IPS DF 19.7 (cell line): ENCODE results near the gene VPS33A.
A peak's percentile ranks its signal among the peaks of the same experiment; 100 is the strongest.
"Not testable (repeated sequence)": the region's sequence is repeated elsewhere in the genome, so short reads cannot be mapped to it uniquely, and the experiment has no call there.

Experiments
- DNase-seq: peaks from one replicate; pipeline ENCODE4 v3.0.0-alpha.2; 2013; ENCODE audit warnings: low read depth, low spot score

VPS33A gene

DNA sequence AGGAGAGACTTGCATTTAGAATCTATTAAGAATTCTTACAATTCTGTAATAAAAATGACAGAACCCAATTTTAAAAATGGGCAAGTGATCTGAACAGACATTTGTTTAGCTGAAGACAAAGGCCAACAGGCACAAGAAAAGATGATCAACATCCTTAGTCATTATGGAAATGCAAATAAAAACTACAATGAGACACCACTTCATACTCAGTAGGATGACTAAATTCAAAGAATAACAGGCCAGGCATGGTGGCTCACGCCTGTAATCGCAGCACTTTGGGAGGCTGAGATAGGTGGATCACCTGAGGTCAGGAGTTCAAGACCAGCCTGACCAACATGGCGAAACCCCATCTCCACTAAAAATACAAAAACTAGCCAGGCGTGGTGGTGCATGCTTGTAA, 7.8 kb downstream of the VPS33A start:
- DNase-seq, result not testable (repeated sequence)

DNA sequence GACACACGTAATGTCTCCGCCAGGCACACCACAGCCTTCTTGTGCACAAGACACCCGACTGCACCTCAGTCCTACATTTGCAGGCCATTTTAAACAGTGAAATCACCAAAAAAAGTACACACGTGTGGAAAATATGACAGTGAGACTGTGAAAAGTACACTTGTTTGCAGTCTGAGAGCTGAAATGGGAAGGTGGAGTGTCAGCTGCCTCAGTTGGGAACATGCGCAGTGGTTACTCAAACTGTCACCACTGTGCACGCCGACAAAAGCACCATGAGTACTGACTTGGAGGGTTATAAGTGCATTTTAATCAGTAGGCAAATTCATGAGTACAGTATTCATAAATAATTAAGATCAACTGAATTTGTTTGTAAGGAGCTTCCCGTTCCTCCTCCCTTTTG, 15.8 kb downstream of the VPS33A start:
- no peak for DNase-seq

DNA sequence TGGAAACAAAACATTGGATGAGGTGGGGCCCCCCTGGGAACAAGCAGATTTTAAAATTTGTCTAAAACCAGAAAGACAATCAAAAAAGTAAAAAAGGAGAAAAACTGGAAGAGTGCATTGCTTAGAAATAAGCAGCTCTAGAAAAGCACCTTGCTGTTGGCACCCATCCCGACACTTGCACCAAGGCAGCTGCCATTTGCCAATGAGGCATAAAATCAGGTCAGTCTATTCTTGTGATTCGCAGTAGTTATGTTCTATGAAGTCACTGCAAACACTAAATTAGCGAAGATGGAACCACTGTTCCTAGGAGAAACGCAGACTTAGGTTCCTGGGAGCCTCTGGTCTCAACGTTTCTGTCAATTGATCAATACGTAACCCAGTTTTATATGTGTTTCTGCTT, 16.2 kb downstream of the VPS33A start:
- no peak for DNase-seq

GRCh38 chr12:122245553-122245952, 20.7 kb downstream of the VPS33A start:
- no peak for DNase-seq

DNA sequence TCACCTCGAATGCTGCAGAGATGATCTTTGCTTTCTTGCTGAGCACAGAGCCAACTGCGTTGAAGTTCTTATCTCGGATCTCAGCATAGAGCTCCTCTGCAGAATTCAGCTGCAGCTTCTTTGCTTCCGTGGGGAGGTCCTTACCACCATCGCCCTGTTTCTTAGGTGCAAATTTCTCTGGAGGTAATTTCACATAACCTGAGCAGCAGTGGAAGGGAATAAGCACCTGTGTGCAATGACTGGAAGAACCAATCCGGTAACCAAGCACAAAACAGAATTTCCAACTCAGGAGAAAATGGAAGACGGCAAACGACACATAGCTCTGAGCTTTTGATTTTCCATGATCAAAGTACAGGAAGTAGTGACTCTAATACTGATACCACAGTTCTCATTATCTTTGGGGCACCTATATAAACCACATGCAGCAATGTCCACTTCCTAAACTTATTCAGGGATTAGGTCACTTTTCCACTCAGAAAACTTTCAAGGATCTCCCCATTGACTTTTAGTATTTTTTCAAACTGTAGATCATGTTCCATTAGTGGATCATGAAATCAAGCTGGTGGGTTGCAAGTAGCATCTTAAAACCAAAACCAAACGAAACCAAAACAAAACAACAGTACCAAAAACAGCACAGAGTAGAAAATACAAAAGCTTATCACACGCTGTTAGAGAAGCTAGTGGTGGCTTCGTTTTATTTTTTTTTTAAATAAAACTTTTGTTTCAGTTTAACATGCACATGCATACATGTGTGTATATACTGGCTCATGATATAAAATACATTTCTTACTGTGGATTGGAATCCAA, 21.5 kb downstream of the VPS33A start:
- no peak for DNase-seq

GRCh38 chr12:122243965-122244364, 22.3 kb downstream of the VPS33A start:
- DNase-seq, result no peak

- DNase-seq, result no peak
These were observed 27.4 kb downstream of the VPS33A start for GRCh38 chr12:122238861-122239260.

DNA sequence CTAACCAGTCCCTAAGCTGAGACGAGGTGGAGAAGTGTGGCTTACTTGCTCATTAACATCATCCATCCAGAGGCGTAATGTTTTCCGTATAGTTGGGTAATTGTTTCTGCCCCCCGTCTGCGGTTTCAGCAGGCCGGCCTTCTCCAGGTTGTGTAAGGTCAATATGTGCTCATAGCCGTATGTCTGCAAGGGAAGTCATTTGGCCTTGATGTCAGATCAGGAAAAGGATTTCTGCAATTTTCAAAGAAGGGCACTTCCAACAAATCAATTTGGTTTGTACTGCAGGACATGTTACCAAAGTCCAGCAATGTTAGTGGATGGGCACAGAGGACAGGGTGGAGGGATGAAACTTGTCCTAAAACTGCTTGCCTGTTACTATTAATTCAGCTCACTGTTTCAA, 30.6 kb downstream of the VPS33A start:
- no peak for DNase-seq

DNA sequence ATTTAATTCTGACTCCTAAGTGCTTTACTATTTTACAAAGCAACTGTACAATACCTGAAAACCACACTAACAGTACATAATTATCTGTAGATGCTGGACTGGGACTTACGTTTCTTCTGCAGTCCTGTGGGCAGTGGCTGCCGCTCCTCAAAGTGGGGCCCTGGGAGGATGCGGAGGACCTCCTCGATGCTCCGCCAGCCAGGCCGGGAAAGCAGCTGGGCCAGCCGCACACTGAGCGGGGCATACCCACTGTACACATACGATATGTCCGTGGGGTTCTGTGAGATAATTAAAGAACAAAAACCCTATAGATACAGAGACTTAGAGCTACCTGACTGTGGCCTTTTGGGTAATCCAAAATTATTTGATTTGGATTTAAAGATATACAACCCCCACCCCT, 33.6 kb downstream of the VPS33A start:
- no peak for DNase-seq

GRCh38 chr12:122230798-122231197, 35.5 kb downstream of the VPS33A start:
- no peak for DNase-seq

GRCh38 chr12:122228092-122228491, 38.2 kb downstream of the VPS33A start:
- no peak for DNase-seq

- no peak for DNase-seq
These were observed 39.0 kb downstream of the VPS33A start for GRCh38 chr12:122227341-122227740.

DNA sequence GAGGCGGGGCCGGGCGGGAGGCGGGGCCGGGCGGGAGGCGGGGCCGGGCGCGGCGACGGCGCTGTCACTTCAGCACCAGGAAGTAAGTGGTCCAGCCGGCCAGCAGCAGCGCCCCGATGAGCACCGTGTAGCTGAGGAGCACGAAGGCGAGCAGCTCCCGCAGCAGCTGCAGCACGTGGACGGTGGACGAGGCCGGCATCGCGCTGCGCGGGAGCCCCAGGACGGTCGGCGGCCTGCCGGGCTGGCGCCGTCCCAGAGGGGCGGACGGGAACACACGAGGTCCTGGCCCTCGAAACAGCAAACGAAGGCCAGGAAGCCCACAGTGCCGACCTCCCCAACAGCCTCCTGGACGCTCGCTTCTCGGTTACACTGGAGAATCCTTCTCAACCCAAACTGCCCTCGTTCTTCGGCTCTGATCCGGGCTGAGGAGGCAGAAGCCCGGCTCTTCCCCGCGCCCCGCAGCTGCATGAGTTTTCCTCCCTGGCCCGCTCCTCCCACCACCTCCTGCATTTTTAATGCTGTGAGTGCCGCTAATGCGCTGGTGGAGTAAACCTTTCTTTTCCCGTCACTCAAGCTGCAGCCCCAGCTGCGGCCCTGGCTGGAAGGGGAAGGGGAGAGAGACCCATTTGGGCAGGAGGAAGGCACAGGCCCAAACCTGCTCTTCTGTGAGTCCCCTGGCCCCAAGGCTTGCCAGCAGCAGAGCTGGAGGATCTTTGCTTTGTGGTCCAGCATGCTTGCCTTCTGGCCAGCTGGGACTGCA, 39.7 kb downstream of the VPS33A start:
- peak; percentile 72 for DNase-seq

GRCh38 chr12:122225683-122226365, 40.5 kb downstream of the VPS33A start, which contains the start of gene DIABLO:
TSS of gene DIABLO (minus strand) at chr12:122226052. CDS start at chr12:122226014, 38 bp downstream.
- peak; percentile 91 for DNase-seq

GRCh38 chr12:122216445-122216844, 49.8 kb downstream of the VPS33A start:
- no peak for DNase-seq

- DNase-seq, result no peak
These were observed 50.5 kb downstream of the VPS33A start for GRCh38 chr12:122215771-122216170.

DNA sequence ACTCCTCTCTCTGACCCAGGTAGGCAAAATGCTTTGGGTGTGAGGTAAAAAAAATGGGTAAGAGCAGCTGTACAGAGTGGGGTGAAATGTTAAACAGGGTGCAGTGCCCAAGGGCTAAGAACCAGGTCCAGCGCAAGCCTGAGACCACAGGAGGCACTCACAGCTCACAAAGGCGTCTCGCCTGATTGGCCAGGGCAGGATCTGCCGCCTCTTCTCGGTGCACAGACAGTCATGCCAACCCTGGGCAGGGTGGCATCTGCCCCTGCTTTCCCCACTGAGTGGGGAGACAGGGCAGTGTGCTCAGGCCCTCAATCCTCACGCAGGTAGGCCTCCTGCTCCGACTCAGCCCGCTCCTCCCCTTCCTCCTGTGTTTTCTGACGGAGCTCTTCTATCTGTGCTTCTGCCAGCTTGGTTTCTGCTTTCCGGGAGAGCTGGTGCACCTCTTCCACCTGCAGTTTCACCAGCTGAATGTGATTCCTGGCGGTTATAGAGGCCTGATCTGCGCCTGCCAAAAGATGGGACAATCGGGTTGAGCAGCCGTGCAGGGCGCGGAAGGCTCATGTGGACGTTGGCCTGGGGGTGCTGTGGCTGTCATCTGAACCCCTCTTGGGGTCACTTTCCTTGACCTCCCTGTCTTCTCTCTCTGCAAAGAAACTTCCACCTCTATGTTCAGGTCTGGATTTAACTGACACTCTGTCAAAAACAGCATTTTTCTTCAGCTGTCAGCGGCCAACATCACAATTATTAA, 58.0 kb downstream of the VPS33A start:
- DNase-seq, result no peak

- no peak for DNase-seq
These were observed 58.9 kb downstream of the VPS33A start for GRCh38 chr12:122207391-122207790.

GRCh38 chr12:122206976-122207375, 59.3 kb downstream of the VPS33A start:
- DNase-seq, result no peak

DNA sequence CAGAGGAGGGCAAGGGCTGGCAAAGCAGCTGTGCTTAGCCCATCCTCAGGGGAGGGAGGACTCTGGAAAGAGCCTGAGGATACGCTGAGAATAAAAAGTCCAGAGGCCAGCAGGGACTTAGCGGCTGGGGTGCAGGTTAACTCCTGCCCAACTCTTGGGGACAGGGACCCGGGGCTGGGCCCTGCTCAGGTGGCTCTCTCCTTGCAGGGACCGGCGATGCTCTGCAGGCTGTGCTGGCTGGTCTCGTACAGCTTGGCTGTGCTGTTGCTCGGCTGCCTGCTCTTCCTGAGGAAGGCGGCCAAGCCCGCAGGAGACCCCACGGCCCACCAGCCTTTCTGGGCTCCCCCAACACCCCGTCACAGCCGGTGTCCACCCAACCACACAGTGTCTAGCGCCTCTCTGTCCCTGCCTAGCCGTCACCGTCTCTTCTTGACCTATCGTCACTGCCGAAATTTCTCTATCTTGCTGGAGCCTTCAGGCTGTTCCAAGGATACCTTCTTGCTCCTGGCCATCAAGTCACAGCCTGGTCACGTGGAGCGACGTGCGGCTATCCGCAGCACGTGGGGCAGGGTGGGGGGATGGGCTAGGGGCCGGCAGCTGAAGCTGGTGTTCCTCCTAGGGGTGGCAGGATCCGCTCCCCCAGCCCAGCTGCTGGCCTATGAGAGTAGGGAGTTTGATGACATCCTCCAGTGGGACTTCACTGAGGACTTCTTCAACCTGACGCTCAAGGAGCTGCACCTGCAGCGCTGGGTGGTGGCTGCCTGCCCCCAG, 60.0 kb downstream of the VPS33A start:
- no peak for DNase-seq
